ENCODE data around the gene WNT6. TPM values are rescaled to one million over a fixed set of nuclear protein-coding genes. Genes with fewer than 3 reads are reported as not detected.

The WNT6 gene
- total RNA-seq, 1 donor from 2014 or later = 118 TPM

GRCh38 chr2:218887079-218887478, 27.5 kb downstream of the WNT6 start:
- Mint-ChIP-seq H3K4me1 (peaks cover 52% of the 10 kb centered on the region), H3K4me3 (no peak overlapping the region), H3K9me3 (no peaks in the 10 kb centered on the region), H3K27ac (peak overlapping the region; percentile 48), H3K27me3 (ENCODE audit: low read depth) (peaks cover 31% of the 10 kb centered on the region), H3K36me3 (peaks cover 16% of the 10 kb centered on the region)
- no peak for DNase-seq (ENCODE audit: low spot score in 2 of 2, unreplicated experiment in 2 of 2)
- TF ChIP-seq, protein P1, sequence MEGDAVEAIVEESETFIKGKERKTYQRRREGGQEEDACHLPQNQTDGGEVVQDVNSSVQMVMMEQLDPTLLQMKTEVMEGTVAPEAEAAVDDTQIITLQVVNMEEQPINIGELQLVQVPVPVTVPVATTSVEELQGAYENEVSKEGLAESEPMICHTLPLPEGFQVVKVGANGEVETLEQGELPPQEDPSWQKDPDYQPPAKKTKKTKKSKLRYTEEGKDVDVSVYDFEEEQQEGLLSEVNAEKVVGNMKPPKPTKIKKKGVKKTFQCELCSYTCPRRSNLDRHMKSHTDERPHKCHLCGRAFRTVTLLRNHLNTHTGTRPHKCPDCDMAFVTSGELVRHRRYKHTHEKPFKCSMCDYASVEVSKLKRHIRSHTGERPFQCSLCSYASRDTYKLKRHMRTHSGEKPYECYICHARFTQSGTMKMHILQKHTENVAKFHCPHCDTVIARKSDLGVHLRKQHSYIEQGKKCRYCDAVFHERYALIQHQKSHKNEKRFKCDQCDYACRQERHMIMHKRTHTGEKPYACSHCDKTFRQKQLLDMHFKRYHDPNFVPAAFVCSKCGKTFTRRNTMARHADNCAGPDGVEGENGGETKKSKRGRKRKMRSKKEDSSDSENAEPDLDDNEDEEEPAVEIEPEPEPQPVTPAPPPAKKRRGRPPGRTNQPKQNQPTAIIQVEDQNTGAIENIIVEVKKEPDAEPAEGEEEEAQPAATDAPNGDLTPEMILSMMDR (IDR thresholded peaks at IDR 0.05; ENCODE audit: unreplicated experiment) = no peak

DNA sequence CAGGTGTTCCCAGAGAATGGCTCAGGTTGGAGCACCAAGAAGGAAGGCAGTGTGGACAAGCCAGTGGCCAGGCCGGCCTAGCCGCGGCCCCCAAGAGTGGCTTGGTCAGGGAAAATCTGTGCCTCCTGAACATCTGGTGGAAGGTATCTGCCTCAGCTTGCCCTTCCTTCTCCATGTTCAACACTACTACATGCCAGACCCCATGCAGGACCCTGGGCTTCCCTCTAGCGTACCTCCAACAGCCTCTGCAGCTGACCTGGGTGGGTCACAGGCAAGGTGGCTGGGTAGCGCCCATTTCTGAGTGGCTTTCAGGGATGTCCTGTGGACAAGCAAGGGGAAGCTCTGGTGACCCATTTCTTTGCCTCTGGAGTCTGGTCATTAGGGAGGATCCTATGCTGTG, 28.7 kb downstream of the WNT6 start:
- H3K27me3 Mint-ChIP-seq (ENCODE audit: low read depth) = peaks cover 25% of the 10 kb centered on the region
- H3K9me3 Mint-ChIP-seq = no peaks in the 10 kb centered on the region
- H3K4me3 Mint-ChIP-seq = no peak overlapping the region
- peaks cover 47% of the 10 kb centered on the region for H3K4me1 Mint-ChIP-seq
- DNase-seq (ENCODE audit: low spot score in 2 of 2, unreplicated experiment in 2 of 2) = no peak
- no peak overlapping the region for H3K27ac Mint-ChIP-seq
- TF ChIP-seq, protein P1 (IDR thresholded peaks at IDR 0.05; ENCODE audit: unreplicated experiment) = no peak
- H3K36me3 Mint-ChIP-seq = peaks cover 16% of the 10 kb centered on the region

GRCh38 chr2:218889937-218890336, 30.3 kb downstream of the WNT6 start:
- TF ChIP-seq, protein P1 (IDR thresholded peaks at IDR 0.05; ENCODE audit: unreplicated experiment) = no peak
- Mint-ChIP-seq H3K4me1 (peaks cover 53% of the 10 kb centered on the region), H3K27me3 (ENCODE audit: low read depth) (peaks cover 34% of the 10 kb centered on the region), H3K9me3 (no peaks in the 10 kb centered on the region), H3K27ac (no peak overlapping the region), H3K36me3 (peaks cover 16% of the 10 kb centered on the region), H3K4me3 (no peak overlapping the region)
- DNase-seq (ENCODE audit: low spot score in 2 of 2, unreplicated experiment in 2 of 2) = no peak

GRCh38 chr2:218890369-218890768, 30.8 kb downstream of the WNT6 start:
- TF ChIP-seq, protein P1 (IDR thresholded peaks at IDR 0.05; ENCODE audit: unreplicated experiment) = no peak
- H3K9me3 Mint-ChIP-seq = no peaks in the 10 kb centered on the region
- peaks cover 53% of the 10 kb centered on the region for H3K4me1 Mint-ChIP-seq
- H3K36me3 Mint-ChIP-seq = peaks cover 16% of the 10 kb centered on the region
- DNase-seq (ENCODE audit: low spot score in 2 of 2, unreplicated experiment in 2 of 2) = no peak
- H3K4me3 Mint-ChIP-seq = no peak overlapping the region
- no peak overlapping the region for H3K27ac Mint-ChIP-seq
- peaks cover 35% of the 10 kb centered on the region for H3K27me3 Mint-ChIP-seq (ENCODE audit: low read depth)

DNA sequence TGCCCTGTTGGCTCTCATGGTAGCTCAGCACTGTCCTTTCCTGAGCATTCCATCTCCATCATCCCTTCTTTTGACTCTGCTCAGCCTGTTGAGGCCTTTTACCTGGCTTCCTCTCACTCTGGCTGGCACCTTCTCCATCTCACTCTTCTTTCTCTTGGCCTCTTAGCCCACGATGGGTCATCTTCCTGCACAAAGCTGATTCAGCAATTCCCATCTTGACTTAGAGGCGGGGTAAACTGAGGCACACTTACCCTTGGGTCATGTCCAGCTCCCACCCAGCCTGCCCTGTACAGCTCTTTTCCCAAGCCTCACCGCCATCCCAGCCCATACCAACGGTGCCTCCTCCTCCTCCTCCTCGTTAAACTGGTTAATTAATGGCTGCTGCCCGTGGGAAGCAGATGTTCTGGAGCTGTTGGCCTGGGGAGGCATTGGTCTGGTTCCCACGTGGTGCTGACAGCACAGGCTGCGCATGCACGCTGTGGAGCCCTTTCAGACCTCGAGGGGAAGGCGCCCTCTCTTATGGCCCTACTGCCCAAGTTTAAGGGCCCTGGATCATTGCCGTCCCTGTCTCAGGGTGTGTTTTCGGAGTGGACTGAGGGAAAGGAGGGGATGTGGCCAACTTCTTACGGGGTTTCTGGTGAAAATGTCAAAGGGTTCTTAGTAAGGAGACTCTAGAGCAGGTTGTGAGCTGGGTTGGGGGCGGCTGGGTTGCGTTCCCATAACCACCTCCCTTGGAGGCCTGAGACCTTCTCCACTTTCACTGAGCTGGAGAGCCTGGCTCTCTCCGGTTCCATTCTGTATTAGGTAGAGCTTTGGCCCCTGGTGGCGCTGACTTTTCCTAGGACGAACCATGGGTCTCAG, 31.9 kb downstream of the WNT6 start:
- Mint-ChIP-seq H3K36me3 (peaks cover 16% of the 10 kb centered on the region), H3K27ac (peak overlapping the region; percentile 69), H3K4me1 (peaks cover 51% of the 10 kb centered on the region), H3K9me3 (no peaks in the 10 kb centered on the region), H3K4me3 (no peak overlapping the region), H3K27me3 (ENCODE audit: low read depth) (peaks cover 44% of the 10 kb centered on the region)
- TF ChIP-seq, protein P1 (IDR thresholded peaks at IDR 0.05; ENCODE audit: unreplicated experiment) = no peak
- DNase-seq (ENCODE audit: low spot score in 2 of 2, unreplicated experiment in 2 of 2) = no peak

Data from mesothelial cell of epicardium (in vitro differentiated cells).